Memory B cell (primary cell): Measurements from ENCODE around the gene VMO1.
A peak's percentile ranks its signal among the peaks of the same experiment; 100 is the strongest.

Source experiments
- ATAC-seq: fragments of 150-1000 bp; cut with Tn5 transposase; 2 replicates; pipeline ENCODE4 v1.10.0; 2021; ENCODE audit warnings: low read depth, mild to moderate bottlenecking, moderate library complexity
- DNase-seq, 2 donors: peaks; one replicate each; pipeline ENCODE4 v3.0.0; 2022; ENCODE audit warnings: low spot score in 2 of 2
- H3K27ac Mint-ChIP-seq: one replicate; pipeline ENCODE4 v1.8.0; 2022; ENCODE audit warnings: mild to moderate bottlenecking, moderate library complexity, mixed read lengths
- H3K27me3 Mint-ChIP-seq: one replicate; pipeline ENCODE4 v1.8.0; 2022; ENCODE audit warnings: mixed read lengths
- H3K36me3 Mint-ChIP-seq: one replicate; pipeline ENCODE4 v1.8.0; 2022; ENCODE audit warnings: mild to moderate bottlenecking, mixed read lengths
- H3K4me1 Mint-ChIP-seq: one replicate; pipeline ENCODE4 v1.8.0; 2022; ENCODE audit warnings: mixed read lengths
- H3K4me3 Mint-ChIP-seq: one replicate; pipeline ENCODE4 v1.8.0; 2022; ENCODE audit warnings: mild to moderate bottlenecking, moderate library complexity, mixed read lengths
- H3K9me3 Mint-ChIP-seq: one replicate; pipeline ENCODE4 v1.8.0; 2022; ENCODE audit warnings: mixed read lengths

VMO1 gene

GRCh38 chr17:4788807-4789700, 2.9 kb upstream of the VMO1 start, which contains the start of gene GLTPD2:
Gene GLTPD2 (plus strand): TSS chr17:4788964. CDS start chr17:4789012, 48 bp downstream.
- Mint-ChIP-seq H3K27ac (no peak within 1 kb of the TSS), H3K36me3 (no peaks in the 10 kb centered on the region), H3K27me3 (peaks cover 9% of the 10 kb centered on the region), H3K4me1 (peaks cover 16% of the 10 kb centered on the region), H3K9me3 (no peaks in the 10 kb centered on the region), H3K4me3 (peak within 1 kb of the TSS; percentile 89)
- DNase-seq (no peak), ATAC-seq (no peak)

- DNase-seq (no peak), ATAC-seq (no peak)
- H3K4me1 Mint-ChIP-seq = peaks cover 16% of the 10 kb centered on the region
- peak overlapping the region; percentile 33 for H3K4me3 Mint-ChIP-seq
- H3K27me3 Mint-ChIP-seq = peaks cover 11% of the 10 kb centered on the region
- H3K9me3 Mint-ChIP-seq = no peaks in the 10 kb centered on the region
- H3K27ac Mint-ChIP-seq = no peak overlapping the region
- H3K36me3 Mint-ChIP-seq = no peaks in the 10 kb centered on the region
Measured at GRCh38 chr17:4788159-4788806, 2.1 kb upstream of the VMO1 start.

- H3K4me3 Mint-ChIP-seq = no peak overlapping the region
- H3K4me1 Mint-ChIP-seq = peaks cover 18% of the 10 kb centered on the region
- no peaks in the 10 kb centered on the region for H3K9me3 Mint-ChIP-seq
- peaks cover 18% of the 10 kb centered on the region for H3K27me3 Mint-ChIP-seq
- no peak for DNase-seq
- H3K36me3 Mint-ChIP-seq = no peaks in the 10 kb centered on the region
- no peak overlapping the region for H3K27ac Mint-ChIP-seq
- ATAC-seq = no peak
Measured at GRCh38 chr17:4786516-4786915, 352 bp upstream of the VMO1 start.

GRCh38 chr17:4785311-4786105, 656 bp downstream of the VMO1 start:
- Mint-ChIP-seq H3K4me1 (peaks cover 13% of the 10 kb centered on the region), H3K4me3 (peak overlapping the region; percentile 52), H3K27me3 (peaks cover 18% of the 10 kb centered on the region), H3K9me3 (no peaks in the 10 kb centered on the region), H3K36me3 (no peaks in the 10 kb centered on the region), H3K27ac (no peak overlapping the region)
- ATAC-seq = no peak
- no peak for DNase-seq

- Mint-ChIP-seq H3K27me3 (peaks cover 21% of the 10 kb centered on the region), H3K4me1 (peaks cover 7% of the 10 kb centered on the region), H3K4me3 (no peak overlapping the region), H3K9me3 (no peaks in the 10 kb centered on the region), H3K27ac (no peak overlapping the region), H3K36me3 (no peaks in the 10 kb centered on the region)
- DNase-seq (no peak), ATAC-seq (no peak)
Measured at GRCh38 chr17:4782652-4783051, 3.5 kb downstream of the VMO1 start.

GRCh38 chr17:4780325-4780955, 5.7 kb downstream of the VMO1 start:
- DNase-seq (no peak), ATAC-seq (no peak)
- Mint-ChIP-seq H3K9me3 (no peaks in the 10 kb centered on the region), H3K4me1 (peaks cover 4% of the 10 kb centered on the region), H3K36me3 (no peaks in the 10 kb centered on the region), H3K27ac (no peak overlapping the region), H3K27me3 (peaks cover 21% of the 10 kb centered on the region), H3K4me3 (no peak overlapping the region)

GRCh38 chr17:4777969-4778760, 8.0 kb downstream of the VMO1 start:
- ATAC-seq (no peak), DNase-seq (no peak)
- no peaks in the 10 kb centered on the region for H3K9me3 Mint-ChIP-seq
- no peak overlapping the region for H3K4me3 Mint-ChIP-seq
- H3K36me3 Mint-ChIP-seq = no peaks in the 10 kb centered on the region
- H3K27me3 Mint-ChIP-seq = peaks cover 21% of the 10 kb centered on the region
- peaks cover 10% of the 10 kb centered on the region for H3K4me1 Mint-ChIP-seq
- H3K27ac Mint-ChIP-seq = no peak overlapping the region

GRCh38 chr17:4772235-4772613, 13.9 kb downstream of the VMO1 start:
- Mint-ChIP-seq H3K4me3 (no peak overlapping the region), H3K4me1 (peaks cover 8% of the 10 kb centered on the region), H3K9me3 (no peaks in the 10 kb centered on the region), H3K27me3 (peaks cover 17% of the 10 kb centered on the region), H3K27ac (no peak overlapping the region), H3K36me3 (no peaks in the 10 kb centered on the region)
- ATAC-seq (no peak), DNase-seq (no peak)

- ATAC-seq = no peak
- H3K36me3 Mint-ChIP-seq = no peaks in the 10 kb centered on the region
- H3K9me3 Mint-ChIP-seq = no peaks in the 10 kb centered on the region
- H3K27me3 Mint-ChIP-seq = peaks cover 17% of the 10 kb centered on the region
- no peak within 1 kb of the TSS for H3K27ac Mint-ChIP-seq
- DNase-seq = no peak
- peaks cover 8% of the 10 kb centered on the region for H3K4me1 Mint-ChIP-seq
- no peak within 1 kb of the TSS for H3K4me3 Mint-ChIP-seq
Measured at GRCh38 chr17:4771519-4772234, 14.5 kb downstream of the VMO1 start, which contains the start of gene TM4SF5. Gene TM4SF5 (plus strand): TSS chr17:4771886. CDS start chr17:4771923, 37 bp downstream.

GRCh38 chr17:4769628-4770027, 16.5 kb downstream of the VMO1 start:
- no peak overlapping the region for H3K4me3 Mint-ChIP-seq
- no peak for ATAC-seq
- no peaks in the 10 kb centered on the region for H3K36me3 Mint-ChIP-seq
- no peak overlapping the region for H3K27ac Mint-ChIP-seq
- no peak for DNase-seq
- H3K4me1 Mint-ChIP-seq = peaks cover 7% of the 10 kb centered on the region
- no peaks in the 10 kb centered on the region for H3K9me3 Mint-ChIP-seq
- H3K27me3 Mint-ChIP-seq = peaks cover 14% of the 10 kb centered on the region

GRCh38 chr17:4768298-4768697, 17.9 kb downstream of the VMO1 start:
- no peak for DNase-seq
- Mint-ChIP-seq H3K4me1 (peaks cover 4% of the 10 kb centered on the region), H3K36me3 (no peaks in the 10 kb centered on the region), H3K27ac (no peak overlapping the region), H3K9me3 (no peaks in the 10 kb centered on the region), H3K27me3 (peaks cover 11% of the 10 kb centered on the region), H3K4me3 (no peak overlapping the region)
- no peak for ATAC-seq

- Mint-ChIP-seq H3K4me1 (peaks cover 4% of the 10 kb centered on the region), H3K27ac (no peak overlapping the region)
- no peak for ATAC-seq
Measured at GRCh38 chr17:4766723-4767122, 19.4 kb downstream of the VMO1 start.

More at GRCh38 chr17:4766723-4767122, 19.4 kb downstream of the VMO1 start:
- Mint-ChIP-seq H3K36me3 (no peaks in the 10 kb centered on the region), H3K4me3 (no peak overlapping the region), H3K9me3 (no peaks in the 10 kb centered on the region), H3K27me3 (peaks cover 13% of the 10 kb centered on the region)
- DNase-seq = no peak
